GM20000 (cell line): ENCODE measurements around the gene CYTH1.

Source experiments
- DNase-seq: peaks from one replicate; pipeline ENCODE4 v3.0.0; 2012; ENCODE audit warnings: low spot score
- TF ChIP-seq, protein P1 (sequence below): IDR thresholded peaks from 2 replicates; pipeline ENCODE4 v1.5.1; 2012; ENCODE audit warnings: mild to moderate bottlenecking, control low read depth; ENCODE audit errors: extremely low read depth, missing control alignments

Gene CYTH1

DNA sequence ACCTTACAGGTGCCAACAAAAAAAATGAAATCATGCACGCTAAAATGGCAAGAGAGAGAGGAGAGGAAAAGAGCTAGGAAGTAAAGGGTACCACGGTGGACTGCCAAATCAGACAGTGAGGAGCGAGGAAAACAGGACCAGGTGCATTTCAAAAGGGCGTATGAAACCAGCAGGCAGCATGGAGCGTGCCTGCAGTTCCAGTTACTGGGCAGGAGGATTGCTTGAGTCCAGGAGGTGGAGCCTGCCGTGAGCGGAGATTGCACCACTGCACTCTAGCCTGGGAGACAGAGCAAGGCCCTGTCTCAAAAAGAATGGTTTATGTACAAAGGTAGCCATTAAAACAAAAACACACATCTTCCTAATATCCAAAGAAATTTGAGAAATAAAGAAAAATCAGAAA lies 42.2 kb upstream of the CYTH1 start:
- TF ChIP-seq, protein P1, sequence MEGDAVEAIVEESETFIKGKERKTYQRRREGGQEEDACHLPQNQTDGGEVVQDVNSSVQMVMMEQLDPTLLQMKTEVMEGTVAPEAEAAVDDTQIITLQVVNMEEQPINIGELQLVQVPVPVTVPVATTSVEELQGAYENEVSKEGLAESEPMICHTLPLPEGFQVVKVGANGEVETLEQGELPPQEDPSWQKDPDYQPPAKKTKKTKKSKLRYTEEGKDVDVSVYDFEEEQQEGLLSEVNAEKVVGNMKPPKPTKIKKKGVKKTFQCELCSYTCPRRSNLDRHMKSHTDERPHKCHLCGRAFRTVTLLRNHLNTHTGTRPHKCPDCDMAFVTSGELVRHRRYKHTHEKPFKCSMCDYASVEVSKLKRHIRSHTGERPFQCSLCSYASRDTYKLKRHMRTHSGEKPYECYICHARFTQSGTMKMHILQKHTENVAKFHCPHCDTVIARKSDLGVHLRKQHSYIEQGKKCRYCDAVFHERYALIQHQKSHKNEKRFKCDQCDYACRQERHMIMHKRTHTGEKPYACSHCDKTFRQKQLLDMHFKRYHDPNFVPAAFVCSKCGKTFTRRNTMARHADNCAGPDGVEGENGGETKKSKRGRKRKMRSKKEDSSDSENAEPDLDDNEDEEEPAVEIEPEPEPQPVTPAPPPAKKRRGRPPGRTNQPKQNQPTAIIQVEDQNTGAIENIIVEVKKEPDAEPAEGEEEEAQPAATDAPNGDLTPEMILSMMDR, result no peak
- no peak for DNase-seq

DNA sequence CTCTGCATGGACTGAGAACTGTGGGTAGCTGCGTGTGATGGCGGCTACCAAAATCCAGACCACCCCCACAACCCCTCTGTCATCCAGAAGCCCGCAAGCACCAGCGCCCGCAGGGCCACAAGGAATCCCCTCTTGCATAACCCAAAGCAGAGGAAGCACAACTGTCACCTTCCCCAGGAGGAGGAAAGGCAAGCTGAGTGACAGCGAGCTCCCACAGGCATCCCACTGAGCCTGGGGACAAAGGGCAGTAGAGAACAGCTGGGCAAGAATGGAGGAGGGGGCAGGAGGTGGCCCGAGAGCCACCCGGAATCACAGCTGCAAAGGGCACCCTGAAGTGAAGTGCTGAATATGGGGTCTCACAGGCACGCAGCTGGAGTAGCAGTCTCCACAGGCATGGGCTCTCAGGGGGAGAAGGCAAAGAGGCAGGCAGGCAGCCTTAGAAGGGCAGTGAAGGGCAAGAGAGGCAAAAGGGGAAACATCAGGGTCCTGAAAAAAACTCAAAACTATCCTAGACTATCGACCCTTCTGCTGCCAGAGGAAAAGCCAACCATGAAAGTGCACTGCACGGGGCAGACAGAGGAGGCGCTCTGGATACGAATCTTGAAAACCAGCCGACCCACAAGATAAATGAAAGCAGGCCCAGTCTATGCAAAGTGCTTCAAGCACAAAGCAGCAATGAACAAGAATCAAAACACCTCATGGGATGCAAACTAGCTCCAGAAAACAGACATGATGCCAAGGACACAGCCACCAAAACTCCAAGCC lies 41.4 kb upstream of the CYTH1 start:
- TF ChIP-seq, protein P1, result no peak
- no peak for DNase-seq

DNA sequence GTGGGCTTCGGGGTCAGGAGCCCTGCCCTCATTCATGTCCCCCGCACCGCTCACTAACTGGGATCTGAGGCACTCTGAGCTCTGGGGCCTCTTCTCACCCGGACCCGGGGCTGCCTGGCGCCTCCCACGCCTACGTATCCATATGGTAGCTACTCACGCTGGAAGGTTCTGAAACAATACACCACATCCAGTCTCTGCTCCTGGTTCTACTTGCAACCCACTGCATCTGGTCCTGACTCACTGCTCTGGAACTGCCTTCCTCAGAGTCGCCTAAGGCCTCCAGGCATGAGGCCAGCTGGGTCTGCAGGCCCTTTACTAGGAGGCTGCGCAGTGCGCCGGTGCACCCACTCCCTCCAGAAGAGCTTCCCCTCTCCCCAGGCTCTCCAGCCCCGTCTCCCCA lies 40.5 kb upstream of the CYTH1 start:
- no peak for DNase-seq
- TF ChIP-seq, protein P1, result no peak

DNA sequence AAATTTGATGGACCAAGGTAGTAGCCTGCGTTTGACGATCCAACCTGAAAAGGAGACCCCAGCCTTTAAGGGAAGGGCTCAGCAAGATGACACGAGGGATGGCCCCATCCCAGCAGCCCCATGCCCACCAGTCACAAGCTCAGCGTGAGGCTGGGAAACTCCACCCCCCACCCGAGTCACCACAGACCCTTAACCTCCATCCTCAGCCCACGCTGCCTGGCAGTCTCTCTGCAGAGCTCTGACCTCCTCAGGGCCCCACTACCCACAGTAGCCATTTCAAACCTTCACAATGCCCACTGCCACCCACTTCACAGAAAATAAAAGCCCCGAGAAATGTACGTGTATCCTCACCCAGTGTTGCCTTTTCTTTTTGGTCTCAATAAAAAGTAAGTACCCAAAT lies 39.9 kb upstream of the CYTH1 start:
- DNase-seq, result no peak
- TF ChIP-seq, protein P1, result no peak

DNA sequence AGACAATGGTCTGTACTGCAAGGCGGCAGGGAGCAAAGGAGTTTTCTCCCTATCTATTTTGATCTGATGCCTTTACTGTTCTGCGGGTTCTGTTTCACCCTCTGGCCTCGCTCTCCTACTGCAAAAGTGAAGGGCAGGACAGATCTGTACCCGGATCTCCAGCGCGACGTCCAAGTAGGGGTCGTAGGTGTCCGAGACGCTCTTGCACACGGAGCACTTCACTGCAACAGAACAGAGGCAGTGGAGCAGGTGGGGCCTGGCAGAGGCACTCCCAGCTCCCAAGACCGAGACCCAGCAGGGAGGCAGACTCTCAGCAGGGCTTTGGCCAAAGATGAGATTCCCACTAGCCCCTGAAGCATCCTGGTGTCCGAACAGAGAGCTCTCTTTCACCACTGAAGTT lies 38.8 kb upstream of the CYTH1 start:
- TF ChIP-seq, protein P1, result no peak
- DNase-seq, result no peak

DNA sequence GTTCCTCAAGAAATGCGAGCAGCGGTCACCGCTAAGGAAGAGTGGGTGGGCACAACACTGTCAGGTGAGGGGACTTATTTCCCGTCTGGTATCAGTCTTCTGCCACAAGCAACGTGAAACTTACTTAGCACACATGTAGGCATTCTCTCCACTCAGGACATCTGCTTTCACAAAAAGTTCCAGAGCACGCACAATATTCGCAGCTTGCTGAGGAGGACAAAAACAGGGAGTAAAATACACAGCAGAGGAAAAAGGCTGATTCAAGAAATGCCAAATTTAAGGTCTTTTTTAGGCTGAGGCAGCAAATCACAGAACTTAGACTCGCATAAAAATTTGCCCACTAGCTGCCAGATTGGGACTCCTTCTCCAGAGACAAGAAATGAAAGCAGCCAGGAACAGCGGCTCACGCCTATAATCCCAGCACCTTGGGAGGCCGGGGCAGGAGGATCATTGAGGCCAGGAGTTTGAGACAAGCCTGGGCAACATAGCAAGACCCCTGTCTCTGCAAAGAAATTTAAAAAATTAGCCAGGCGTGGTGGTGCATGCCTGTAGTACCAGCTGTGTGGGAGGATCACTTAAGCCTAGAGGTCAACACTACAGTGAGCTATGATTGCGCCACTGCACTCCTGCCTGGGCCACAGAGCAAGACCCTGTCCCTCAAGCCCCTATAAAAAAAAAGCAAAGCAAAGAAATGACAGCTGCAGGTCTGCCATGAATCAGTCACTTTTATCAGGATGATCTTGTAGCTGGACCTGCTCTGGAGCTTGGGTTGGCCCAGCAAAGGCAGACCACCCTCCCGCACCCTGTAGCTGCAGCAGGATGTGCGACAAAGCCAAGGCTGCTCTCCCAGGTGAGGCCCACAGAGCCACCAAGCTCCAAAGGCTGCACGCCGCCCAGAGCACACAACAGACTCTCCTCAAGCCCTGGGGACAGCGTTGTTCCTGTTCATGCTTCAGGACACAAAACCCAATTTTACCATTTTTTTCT lies 38.0 kb upstream of the CYTH1 start:
- no peak for DNase-seq
- TF ChIP-seq, protein P1, result no peak

DNA sequence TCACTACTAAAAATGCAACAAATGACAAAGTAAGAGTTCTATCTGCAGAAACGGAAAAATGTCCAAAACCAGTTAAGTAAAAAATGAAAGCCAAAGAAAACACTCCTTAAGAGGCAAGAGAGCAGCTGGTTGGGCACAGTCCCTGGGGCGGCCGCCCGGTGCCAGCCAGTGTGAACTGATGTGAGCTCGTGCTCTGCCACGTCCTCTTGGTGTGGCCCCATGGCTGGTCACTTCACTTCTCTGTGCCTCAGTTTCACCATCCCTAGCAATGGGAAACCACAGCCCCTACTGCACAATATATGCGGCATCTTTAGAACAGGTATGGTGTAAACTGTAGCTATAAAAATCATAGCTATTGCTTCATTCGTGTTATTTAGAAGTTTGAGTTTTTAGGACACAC lies 37.3 kb upstream of the CYTH1 start:
- no peak for DNase-seq
- TF ChIP-seq, protein P1, result no peak
